ENCODE data around the gene APLP1. TPM values are rescaled to one million over a fixed set of nuclear protein-coding genes. Genes with fewer than 3 reads are reported as not detected.

The APLP1 gene
- total and polyA plus RNA-seq, 2 of the 4 experiments (the other 2 are of a cell fraction): 4.7 to 41.0 TPM

- Histone ChIP-seq H2BK20ac (ENCODE audit: low read depth, low read length) (no peak overlapping the region), H2AK5ac (ENCODE audit: low read depth, low read length) (no peak overlapping the region; the same call in 1 of the 2 replicates), H2AFZ (replicated peaks; ENCODE audit: low read length, poor library complexity) (peak overlapping the region; percentile 85), H3K9ac (ENCODE audit: low read depth, low read length) (no peak overlapping the region), H4K8ac (ENCODE audit: low read depth in 2 of 2, low read length in 2 of 2) (no peak overlapping the region), H3K4me3 (ENCODE audit: insufficient read depth, low read depth, low read length) (peak overlapping the region; percentile 28; the same call in 1 of the 2 replicates), H2BK15ac (ENCODE audit: low read depth, low read length) (no peak overlapping the region), H4K20me1 (ENCODE audit: insufficient read depth, low read length) (no peaks in the 10 kb centered on the region), H3K79me1 (ENCODE audit: low read depth in 1 of 2, low read length in 2 of 2) (no peaks in the 10 kb centered on the region), H3K36me3 (ENCODE audit: control insufficient read depth, insufficient read depth, low read length) (no peaks in the 10 kb centered on the region), H2AK9ac (replicated peaks; ENCODE audit: low read depth, low read length, poor library complexity) (no peak overlapping the region), H4K5ac (ENCODE audit: low read depth, low read length) (no peak overlapping the region), H3K4me2 (ENCODE audit: low read depth, low read length) (peak overlapping the region; percentile 85), H3K56ac (ENCODE audit: extremely low read depth, insufficient read depth, low read length) (no peak overlapping the region), H2BK5ac (ENCODE audit: low read depth, low read length, poor library complexity, severe bottlenecking) (no peak overlapping the region), H3K18ac (ENCODE audit: low read depth, low read length) (no peak overlapping the region), H3K4me1 (ENCODE audit: control insufficient read depth, insufficient read depth, low read length) (peaks cover 4% of the 10 kb centered on the region), H3K27me3 (ENCODE audit: control insufficient read depth, insufficient read depth, low read length) (peaks cover 12% of the 10 kb centered on the region), H3K23ac (ENCODE audit: low read depth, low read length) (no peak overlapping the region), H3K14ac (replicated peaks; ENCODE audit: low read depth, low read length) (no peak overlapping the region), H3K9me3 (ENCODE audit: control insufficient read depth, insufficient read depth, low read length) (no peaks in the 10 kb centered on the region), H4K91ac (ENCODE audit: insufficient read depth, low read depth, low read length) (no peak overlapping the region), H3K27ac (ENCODE audit: insufficient read depth, low read length) (no peak overlapping the region), H2BK120ac (ENCODE audit: low read depth, low read length) (no peak overlapping the region), H3K4ac (ENCODE audit: low read depth, low read length) (no peak overlapping the region), H3K9me1 (ENCODE audit: insufficient read depth, low read length) (peaks cover 2% of the 10 kb centered on the region)
- WGBS, 2 experiments (ENCODE audit: extremely low coverage in 2 of 2, insufficient read length in 1 of 2): 1% methylated on average over 21 of the region's 51 CpGs; no CpG with 5 or more reads in 1 of the 2 experiments
- no TSS peak for BruUV-seq (replicated peaks)
- in situ Hi-C loops (cut with MboI; ENCODE audit: low sequenced_read_pairs): no loop called here
- dilution Hi-C loops (cut with HindIII; ENCODE audit: low sequenced_read_pairs, unreplicated experiment): no loop called here
- ATAC-seq (ENCODE audit: low read depth) (peak; percentile 84), DNase-seq (peak; percentile 61)
- intact Hi-C loops (cut with micrococcal nuclease): no loop called here
- ChIA-PET CTCF (interaction anchor here (0.7 kb wide), 1 partner anchor 351 kb away, joined by 3 read pairs; no protein-coding TSS in a partner anchor), POLR2A (ENCODE audit: unreplicated experiment) (no interaction called here)
- TF ChIP-seq POLR2A (IDR thresholded peaks at IDR 0.05; ENCODE audit: low read depth, low read length) (no peak), RAD21 (IDR thresholded peaks at IDR 0.05; ENCODE audit: low read length) (no peak), BHLHE40 (IDR thresholded peaks at IDR 0.05; ENCODE audit: low read depth, low read length) (no peak), SMC3 (IDR thresholded peaks at IDR 0.05; ENCODE audit: low read depth, low read length) (no peak), MAZ (IDR thresholded peaks at IDR 0.05; ENCODE audit: borderline replicate concordance, low read depth, low read length) (no peak), ELK1 (IDR thresholded peaks at IDR 0.05; ENCODE audit: borderline replicate concordance, low read depth, low read length) (no peak), CEBPB (IDR thresholded peaks at IDR 0.05; ENCODE audit: low read depth, low read length) (no peak), RFX5 (IDR thresholded peaks at IDR 0.05; ENCODE audit: low read depth, low read length) (no peak), NFE2L2 (IDR thresholded peaks at IDR 0.05; ENCODE audit: low read depth, low read length) (no peak), CHD1 (IDR thresholded peaks at IDR 0.05; ENCODE audit: low read depth, low read length) (no peak), MXI1 (IDR thresholded peaks at IDR 0.05; ENCODE audit: borderline replicate concordance, low read depth, low read length) (no peak), MAFK (IDR thresholded peaks at IDR 0.05; ENCODE audit: low read depth, low read length) (no peak), FOS (IDR thresholded peaks at IDR 0.05; ENCODE audit: low read depth, low read length) (no peak), USF2 (IDR thresholded peaks at IDR 0.05; ENCODE audit: low read depth, low read length) (no peak)
- TF ChIP-seq, protein P1, sequence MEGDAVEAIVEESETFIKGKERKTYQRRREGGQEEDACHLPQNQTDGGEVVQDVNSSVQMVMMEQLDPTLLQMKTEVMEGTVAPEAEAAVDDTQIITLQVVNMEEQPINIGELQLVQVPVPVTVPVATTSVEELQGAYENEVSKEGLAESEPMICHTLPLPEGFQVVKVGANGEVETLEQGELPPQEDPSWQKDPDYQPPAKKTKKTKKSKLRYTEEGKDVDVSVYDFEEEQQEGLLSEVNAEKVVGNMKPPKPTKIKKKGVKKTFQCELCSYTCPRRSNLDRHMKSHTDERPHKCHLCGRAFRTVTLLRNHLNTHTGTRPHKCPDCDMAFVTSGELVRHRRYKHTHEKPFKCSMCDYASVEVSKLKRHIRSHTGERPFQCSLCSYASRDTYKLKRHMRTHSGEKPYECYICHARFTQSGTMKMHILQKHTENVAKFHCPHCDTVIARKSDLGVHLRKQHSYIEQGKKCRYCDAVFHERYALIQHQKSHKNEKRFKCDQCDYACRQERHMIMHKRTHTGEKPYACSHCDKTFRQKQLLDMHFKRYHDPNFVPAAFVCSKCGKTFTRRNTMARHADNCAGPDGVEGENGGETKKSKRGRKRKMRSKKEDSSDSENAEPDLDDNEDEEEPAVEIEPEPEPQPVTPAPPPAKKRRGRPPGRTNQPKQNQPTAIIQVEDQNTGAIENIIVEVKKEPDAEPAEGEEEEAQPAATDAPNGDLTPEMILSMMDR (conservative IDR thresholded peaks at IDR 0.05; ENCODE audit: low read depth, low read length): no peak
These were observed 1.2 kb downstream of the APLP1 start for GRCh38 chr19:35869327-35870123.

Data from IMR-90 (cell line).